Measurements from ENCODE around the gene MICAL3. TPM values are rescaled to one million over a fixed set of nuclear protein-coding genes. Genes with fewer than 3 reads are reported as not detected.

The MICAL3 gene
- polyA plus RNA-seq, 1 of the 3 experiments (the other 2 are of a cell fraction): 83.1 TPM

DNA sequence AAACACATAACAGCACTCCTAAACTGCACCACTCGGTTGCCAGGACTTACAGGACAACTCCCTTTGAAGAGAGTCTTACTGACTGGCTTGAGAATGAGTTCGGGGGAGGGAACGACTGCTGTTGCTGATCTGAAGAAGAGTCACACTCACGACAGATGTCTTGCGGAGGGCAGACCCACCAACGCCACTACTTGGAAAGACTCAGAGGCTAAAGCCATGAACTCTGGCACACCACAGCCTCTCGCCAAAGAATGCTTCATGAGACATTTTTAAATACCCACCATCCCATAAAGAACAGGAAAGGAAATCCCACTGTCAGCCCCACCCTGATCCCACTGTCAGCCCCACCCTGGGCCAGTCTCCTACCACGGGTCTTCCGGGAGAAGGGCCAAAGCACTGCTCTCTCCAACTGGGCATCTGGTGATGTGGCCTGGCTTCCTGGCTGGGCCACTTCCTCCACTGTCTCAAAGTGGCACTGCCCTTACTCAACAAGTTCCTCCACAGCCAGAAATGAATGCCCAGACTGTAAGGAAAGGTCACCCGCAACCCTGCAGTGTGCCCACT lies 73.6 kb downstream of the MICAL3 start:
- POLR2A ChIA-PET: no interaction called here
- no peak overlapping the region for H3K9ac ChIP-seq
- H3K79me2 ChIP-seq (ENCODE audit: insufficient read depth): peaks cover 91% of the 10 kb centered on the region
- no peak overlapping the region for H2AFZ ChIP-seq (ENCODE audit: low read depth)
- no peak for DNase-seq
- CTCF ChIA-PET: no interaction called here
- no peak for TF ChIP-seq YY1 (IDR thresholded peaks at IDR 0.05; ENCODE audit: low read depth)
- no peak for TF ChIP-seq TAF1 (IDR thresholded peaks at IDR 0.05; ENCODE audit: borderline replicate concordance, low read depth, low read length)
- TF ChIP-seq, protein P1, sequence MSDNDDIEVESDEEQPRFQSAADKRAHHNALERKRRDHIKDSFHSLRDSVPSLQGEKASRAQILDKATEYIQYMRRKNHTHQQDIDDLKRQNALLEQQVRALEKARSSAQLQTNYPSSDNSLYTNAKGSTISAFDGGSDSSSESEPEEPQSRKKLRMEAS (IDR thresholded peaks at IDR 0.05; ENCODE audit: low read depth): no peak
- no peak for TF ChIP-seq FOXJ3 (CRISPR knock-in tag; IDR thresholded peaks at IDR 0.05)
- TF ChIP-seq, protein P2, sequence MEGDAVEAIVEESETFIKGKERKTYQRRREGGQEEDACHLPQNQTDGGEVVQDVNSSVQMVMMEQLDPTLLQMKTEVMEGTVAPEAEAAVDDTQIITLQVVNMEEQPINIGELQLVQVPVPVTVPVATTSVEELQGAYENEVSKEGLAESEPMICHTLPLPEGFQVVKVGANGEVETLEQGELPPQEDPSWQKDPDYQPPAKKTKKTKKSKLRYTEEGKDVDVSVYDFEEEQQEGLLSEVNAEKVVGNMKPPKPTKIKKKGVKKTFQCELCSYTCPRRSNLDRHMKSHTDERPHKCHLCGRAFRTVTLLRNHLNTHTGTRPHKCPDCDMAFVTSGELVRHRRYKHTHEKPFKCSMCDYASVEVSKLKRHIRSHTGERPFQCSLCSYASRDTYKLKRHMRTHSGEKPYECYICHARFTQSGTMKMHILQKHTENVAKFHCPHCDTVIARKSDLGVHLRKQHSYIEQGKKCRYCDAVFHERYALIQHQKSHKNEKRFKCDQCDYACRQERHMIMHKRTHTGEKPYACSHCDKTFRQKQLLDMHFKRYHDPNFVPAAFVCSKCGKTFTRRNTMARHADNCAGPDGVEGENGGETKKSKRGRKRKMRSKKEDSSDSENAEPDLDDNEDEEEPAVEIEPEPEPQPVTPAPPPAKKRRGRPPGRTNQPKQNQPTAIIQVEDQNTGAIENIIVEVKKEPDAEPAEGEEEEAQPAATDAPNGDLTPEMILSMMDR (IDR thresholded peaks at IDR 0.05): no peak
- no peak for TF ChIP-seq FOXM1 (IDR thresholded peaks at IDR 0.05; ENCODE audit: low read depth)
- TF ChIP-seq, protein P3, sequence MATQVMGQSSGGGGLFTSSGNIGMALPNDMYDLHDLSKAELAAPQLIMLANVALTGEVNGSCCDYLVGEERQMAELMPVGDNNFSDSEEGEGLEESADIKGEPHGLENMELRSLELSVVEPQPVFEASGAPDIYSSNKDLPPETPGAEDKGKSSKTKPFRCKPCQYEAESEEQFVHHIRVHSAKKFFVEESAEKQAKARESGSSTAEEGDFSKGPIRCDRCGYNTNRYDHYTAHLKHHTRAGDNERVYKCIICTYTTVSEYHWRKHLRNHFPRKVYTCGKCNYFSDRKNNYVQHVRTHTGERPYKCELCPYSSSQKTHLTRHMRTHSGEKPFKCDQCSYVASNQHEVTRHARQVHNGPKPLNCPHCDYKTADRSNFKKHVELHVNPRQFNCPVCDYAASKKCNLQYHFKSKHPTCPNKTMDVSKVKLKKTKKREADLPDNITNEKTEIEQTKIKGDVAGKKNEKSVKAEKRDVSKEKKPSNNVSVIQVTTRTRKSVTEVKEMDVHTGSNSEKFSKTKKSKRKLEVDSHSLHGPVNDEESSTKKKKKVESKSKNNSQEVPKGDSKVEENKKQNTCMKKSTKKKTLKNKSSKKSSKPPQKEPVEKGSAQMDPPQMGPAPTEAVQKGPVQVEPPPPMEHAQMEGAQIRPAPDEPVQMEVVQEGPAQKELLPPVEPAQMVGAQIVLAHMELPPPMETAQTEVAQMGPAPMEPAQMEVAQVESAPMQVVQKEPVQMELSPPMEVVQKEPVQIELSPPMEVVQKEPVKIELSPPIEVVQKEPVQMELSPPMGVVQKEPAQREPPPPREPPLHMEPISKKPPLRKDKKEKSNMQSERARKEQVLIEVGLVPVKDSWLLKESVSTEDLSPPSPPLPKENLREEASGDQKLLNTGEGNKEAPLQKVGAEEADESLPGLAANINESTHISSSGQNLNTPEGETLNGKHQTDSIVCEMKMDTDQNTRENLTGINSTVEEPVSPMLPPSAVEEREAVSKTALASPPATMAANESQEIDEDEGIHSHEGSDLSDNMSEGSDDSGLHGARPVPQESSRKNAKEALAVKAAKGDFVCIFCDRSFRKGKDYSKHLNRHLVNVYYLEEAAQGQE (IDR thresholded peaks at IDR 0.05; ENCODE audit: low read depth, low read length): no peak
- TF ChIP-seq GATA2 (CRISPR knock-in tag; IDR thresholded peaks at IDR 0.05): no peak
- no peak for TF ChIP-seq ELF1 (IDR thresholded peaks at IDR 0.05)
- no peak for TF ChIP-seq CHD2 (IDR thresholded peaks at IDR 0.05; ENCODE audit: low read length, partially characterized antibody)
- no peak for TF ChIP-seq SMC3 (IDR thresholded peaks at IDR 0.05; ENCODE audit: low read depth, low read length)
- TF ChIP-seq, protein P4, sequence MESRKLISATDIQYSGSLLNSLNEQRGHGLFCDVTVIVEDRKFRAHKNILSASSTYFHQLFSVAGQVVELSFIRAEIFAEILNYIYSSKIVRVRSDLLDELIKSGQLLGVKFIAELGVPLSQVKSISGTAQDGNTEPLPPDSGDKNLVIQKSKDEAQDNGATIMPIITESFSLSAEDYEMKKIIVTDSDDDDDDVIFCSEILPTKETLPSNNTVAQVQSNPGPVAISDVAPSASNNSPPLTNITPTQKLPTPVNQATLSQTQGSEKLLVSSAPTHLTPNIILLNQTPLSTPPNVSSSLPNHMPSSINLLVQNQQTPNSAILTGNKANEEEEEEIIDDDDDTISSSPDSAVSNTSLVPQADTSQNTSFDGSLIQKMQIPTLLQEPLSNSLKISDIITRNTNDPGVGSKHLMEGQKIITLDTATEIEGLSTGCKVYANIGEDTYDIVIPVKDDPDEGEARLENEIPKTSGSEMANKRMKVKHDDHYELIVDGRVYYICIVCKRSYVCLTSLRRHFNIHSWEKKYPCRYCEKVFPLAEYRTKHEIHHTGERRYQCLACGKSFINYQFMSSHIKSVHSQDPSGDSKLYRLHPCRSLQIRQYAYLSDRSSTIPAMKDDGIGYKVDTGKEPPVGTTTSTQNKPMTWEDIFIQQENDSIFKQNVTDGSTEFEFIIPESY (IDR thresholded peaks at IDR 0.05; ENCODE audit: borderline replicate concordance, low read depth): no peak
- TF ChIP-seq, protein P5, sequence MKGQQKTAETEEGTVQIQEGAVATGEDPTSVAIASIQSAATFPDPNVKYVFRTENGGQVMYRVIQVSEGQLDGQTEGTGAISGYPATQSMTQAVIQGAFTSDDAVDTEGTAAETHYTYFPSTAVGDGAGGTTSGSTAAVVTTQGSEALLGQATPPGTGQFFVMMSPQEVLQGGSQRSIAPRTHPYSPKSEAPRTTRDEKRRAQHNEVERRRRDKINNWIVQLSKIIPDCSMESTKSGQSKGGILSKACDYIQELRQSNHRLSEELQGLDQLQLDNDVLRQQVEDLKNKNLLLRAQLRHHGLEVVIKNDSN (IDR thresholded peaks at IDR 0.05; ENCODE audit: borderline replicate concordance, low read depth): no peak
- no peak for TF ChIP-seq SIN3A (IDR thresholded peaks at IDR 0.05; ENCODE audit: borderline replicate concordance, low read depth, low read length)
- TF ChIP-seq TEAD4 (IDR thresholded peaks at IDR 0.05; ENCODE audit: borderline replicate concordance, insufficient read depth): no peak
- no peaks in the 10 kb centered on the region for H3K36me3 ChIP-seq (replicated peaks in 1 of 2; ENCODE audit: control insufficient read depth in 1 of 2, insufficient read depth in 2 of 2, low read length in 1 of 2)
- no peaks in the 10 kb centered on the region for H3F3A ChIP-seq (replicated peaks; ENCODE audit: insufficient read depth)
- H3K4me3 ChIP-seq (ENCODE audit: low read depth in 2 of 2, low read length in 1 of 2): no peak overlapping the region
- 76% methylated on average over 5 of the region's 10 CpGs for WGBS (ENCODE audit: low lambda C conversion rate)
- no peaks in the 10 kb centered on the region for H3K9me2 ChIP-seq
- H3K27me3 ChIP-seq (ENCODE audit: insufficient read depth): no peaks in the 10 kb centered on the region
- H3K4me1 ChIP-seq (ENCODE audit: control insufficient read depth in 1 of 2, insufficient read depth in 2 of 2, low read depth in 1 of 2, low read length in 1 of 2): peaks cover 9 to 39% of the 10 kb centered on the region in 2 experiments; a peak in 2 of 4 replicates
- peak overlapping the region in 1 of 2 experiments; percentile 3; a peak in 2 of 4 replicates for H3K27ac ChIP-seq (ENCODE audit: low read depth in 2 of 2, low read length in 1 of 2)
- no peak overlapping the region for H3K4me2 ChIP-seq
- no peaks in the 10 kb centered on the region for H3K9me3 ChIP-seq
- peaks cover 72% of the 10 kb centered on the region for H4K20me1 ChIP-seq (ENCODE audit: insufficient read depth)
